Endothelial cell of umbilical vein (primary cell): ENCODE measurements around the gene TCP10L.

ENCODE experiments used
- CTCF ChIP-seq, 2 donors: IDR thresholded peaks; 1 replicate in 1 of 2; 2 replicates in 1 of 2; pipeline ENCODE4 v1.5.1; 2011; ENCODE audit warnings: low read length in 2 of 2, mild to moderate bottlenecking in 2 of 2, moderate library complexity in 2 of 2, control low read depth in 1 of 2, inconsistent platforms in 1 of 2, low read depth in 1 of 2; ENCODE audit not compliant: insufficient read depth in 1 of 2; ENCODE audit errors: extremely low read depth in 1 of 2
- EZH2 ChIP-seq: IDR thresholded peaks from 2 replicates; pipeline ENCODE4 v1.6.1; 2012; ENCODE audit warnings: borderline replicate concordance, low read depth, mild to moderate bottlenecking, moderate library complexity, low read length, inconsistent platforms; ENCODE audit not compliant: severe bottlenecking
- FOS ChIP-seq: IDR thresholded peaks from 2 replicates; pipeline ENCODE4 v1.6.1; 2011; ENCODE audit warnings: mild to moderate bottlenecking, low read length, moderate library complexity, borderline replicate concordance; ENCODE audit not compliant: insufficient read depth
- POLR2AphosphoS5 ChIP-seq: IDR thresholded peaks from 2 replicates; pipeline ENCODE4 v1.6.1; 2012; ENCODE audit warnings: low read depth, mild to moderate bottlenecking, control low read depth, low read length, moderate library complexity; ENCODE audit not compliant: insufficient read depth

DNA sequence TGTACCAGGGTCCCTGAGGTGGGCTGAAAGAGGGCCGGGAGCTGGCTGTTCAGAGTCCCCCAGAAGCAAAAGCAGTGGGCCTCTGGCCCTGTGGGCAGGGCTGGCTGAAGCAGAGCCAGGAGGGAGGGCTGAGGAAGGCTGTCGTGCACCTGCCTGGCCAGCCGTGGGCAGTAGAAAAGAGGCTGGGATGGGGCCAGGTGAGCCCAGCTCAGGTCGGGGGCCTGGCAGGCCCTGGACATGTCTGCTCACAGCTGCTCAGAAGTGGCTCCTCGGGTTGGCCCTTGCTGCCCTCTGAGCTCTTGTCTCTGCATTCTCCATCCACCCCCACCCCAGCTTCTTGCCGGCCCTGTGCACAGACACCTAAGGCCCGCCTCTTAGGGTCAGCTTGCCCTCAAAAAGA, 60.0 kb downstream of the TCP10L start:
- TF ChIP-seq CTCF (IDR thresholded peaks at IDR 0.05; ENCODE audit: extremely low read depth in 1 of 2, insufficient read depth in 1 of 2, low read depth in 1 of 2, low read length in 2 of 2) (no peak), EZH2 (no peak), POLR2AphosphoS5 (no peak), FOS (no peak)
